Adrenal gland (tissue), 12 donors: ENCODE data around the gene MOCS3. TPM values are rescaled to one million over a fixed set of nuclear protein-coding genes. Genes with fewer than 3 reads are reported as not detected.

Experiments used
- DNase-seq, 7 donors: peaks; one replicate each; pipeline ENCODE4 v3.0.0-alpha.2; 2019 to 2020
- H3K27ac ChIP-seq, 5 donors: fragments of 200-600 bp; sonication (generic) in 4 of 5; 1 replicate in 3 of 5; 2 replicates in 2 of 5; pipeline versions ENCODE4 v1.5.1 to v1.8.0; 2016 to 2020; ENCODE audit warnings: mild to moderate bottlenecking in 1 of 5
- H3K27me3 ChIP-seq: fragments of 200-600 bp; 2 replicates; pipeline ENCODE4 v1.8.0; 2021
- H3K36me3 ChIP-seq, 2 donors: fragments of 200-600 bp; replicated peaks in 1 of 2; 1 replicate in 1 of 2; 2 replicates in 1 of 2; pipeline versions ENCODE4 v1.5.1 to v1.8.0; 2018 to 2022
- H3K4me1 ChIP-seq, 2 donors: fragments of 200-600 bp; replicated peaks in 1 of 2; 1 replicate in 1 of 2; 2 replicates in 1 of 2; pipeline versions ENCODE4 v1.5.1 to v1.8.0; 2018 to 2021
- H3K4me3 ChIP-seq, 4 donors: fragments of 200-600 bp; sonication (generic) in 3 of 4; one replicate each; pipeline ENCODE4 v1.5.1; 2016 to 2018
- H3K9me3 ChIP-seq, 3 donors: fragments of 200-600 bp; sonication (generic) in 1 of 3; replicated peaks in 1 of 3; 1 replicate in 2 of 3; 2 replicates in 1 of 3; pipeline versions ENCODE4 v1.5.1 to v1.8.0; 2016 to 2021
- CTCF ChIP-seq, 6 experiments: fragments of 450-650 bp in 4 of 6; fragments of 200-600 bp in 2 of 6; sonication (generic) in 1 of 6; IDR thresholded peaks; 1 replicate in 5 of 6; 2 replicates in 1 of 6; pipeline versions ENCODE4 v1.5.1 to v1.8.0; 2016 to 2021; ENCODE audit warnings: antibody characterized with exemption in 6 of 6, mild to moderate bottlenecking in 2 of 6, moderate library complexity in 1 of 6
- POLR2A ChIP-seq, 2 donors: fragments of 450-650 bp; IDR thresholded peaks; one replicate each; pipeline ENCODE4 v1.6.1; 2017; ENCODE audit warnings: antibody characterized with exemption in 2 of 2, mild to moderate bottlenecking in 2 of 2, moderate library complexity in 1 of 2
- WGBS, 4 donors: extraction: QIAGEN DNeasy Blood & Tissue Kit in 2 of 4; methylation state at CpG; one replicate each; pipeline versions ENCODE4 v1.1.5 to v1.1.7; 2013 to 2017; 5-methylcytosine and 5-hydroxymethylcytosine counted together
- intact Hi-C, 2 donors: fragments of 100-400 bp; cut with DNase I; formaldehyde crosslinking; loops; one replicate each; pipeline versions ENCODE4 v1.14.1 to v1.15.0; 2022 to 2023
- polyA plus RNA-seq, 3 donors: library from polyadenylated mRNA; stranded (reverse); fragments of 200-250 nt in 2 of 3; fragments of 350-450 nt in 1 of 3; fragmentation: Illumina TruSeq in 1 of 3; extraction: RNeasy Lipid Tissue Mini Kit (QIAGEN cat#74804) in 1 of 3; gene quantifications; one replicate each; pipeline ENCODE4 v1.2.3, GENCODE V29; 2013 to 2014
- total RNA-seq, 9 donors: library from RNA; depleted of rRNA in 4 of 9; stranded (reverse); fragments of >200 nt in 4 of 9; fragments of 120-200 nt in 1 of 9; fragmentation: NEBNext Ultra II Directional in 1 of 9; extraction: Animal tissue kit (Norgen Biotek cat#: 25700) in 1 of 9; gene quantifications; one replicate each; pipeline versions ENCODE4 v1.1.0 to v1.2.4, GENCODE V29; 2013 to 2023
- donor health status: healthy with polysubstance abuse.
- donor health status: Bipolar disorder and iron deficiency.
- donor health status: DM: yes; HTN: yes; CAD: no.
- donor health status: DM: no; HTN: no; CAD: no.
- donor health status: DM: no; HTN: no; CAD: no.
- donor health status: DM: yes; HTN: yes; CAD: no.

MOCS3 gene
- total and polyA plus RNA-seq, 12 donors: 1.0 to 7.5 (median 5.7) TPM

GRCh38 chr20:51002633-51003032, 44.0 kb downstream of the MOCS3 start:
- no peak overlapping the region for H3K27ac ChIP-seq
- H3K36me3 ChIP-seq: no peaks in the 10 kb centered on the region
- intact Hi-C loops: no loop called here
- H3K9me3 ChIP-seq: no peaks in the 10 kb centered on the region
- no peak for DNase-seq
- TF ChIP-seq POLR2A (IDR thresholded peaks at IDR 0.05) (no peak), CTCF (IDR thresholded peaks at IDR 0.05) (no peak)
- no peaks in the 10 kb centered on the region for H3K4me1 ChIP-seq
- WGBS, 4 donors: 37 to 74% (median 66%) methylated on average over 2 to 7 of the region's 7 CpGs
- peaks cover 4% of the 10 kb centered on the region for H3K27me3 ChIP-seq
- no peak overlapping the region for H3K4me3 ChIP-seq

GRCh38 chr20:51003753-51004152, 45.1 kb downstream of the MOCS3 start:
- Histone ChIP-seq H3K27me3 (peaks cover 4% of the 10 kb centered on the region), H3K4me3 (no peak overlapping the region), H3K9me3 (no peaks in the 10 kb centered on the region), H3K36me3 (no peaks in the 10 kb centered on the region), H3K4me1 (no peaks in the 10 kb centered on the region), H3K27ac (no peak overlapping the region)
- intact Hi-C loops: no loop called here
- no peak for DNase-seq
- 63 to 77% (median 71%) methylated on average over 13 to 21 of the region's 21 CpGs for WGBS, 4 donors
- no peak for TF ChIP-seq POLR2A (IDR thresholded peaks at IDR 0.05)
- TF ChIP-seq CTCF (IDR thresholded peaks at IDR 0.05): no peak

GRCh38 chr20:51004305-51004727, 45.7 kb downstream of the MOCS3 start:
- Histone ChIP-seq H3K4me1 (no peaks in the 10 kb centered on the region), H3K27me3 (peaks cover 4% of the 10 kb centered on the region), H3K27ac (no peak overlapping the region), H3K36me3 (no peaks in the 10 kb centered on the region), H3K9me3 (no peaks in the 10 kb centered on the region), H3K4me3 (no peak overlapping the region)
- 88 to 98% (median 91%) methylated on average over 9 to 44 of the region's 44 CpGs for WGBS, 4 donors
- intact Hi-C loops: no loop called here
- TF ChIP-seq CTCF (IDR thresholded peaks at IDR 0.05): no peak
- no peak for DNase-seq

GRCh38 chr20:51004781-51005180, 46.2 kb downstream of the MOCS3 start:
- TF ChIP-seq CTCF (IDR thresholded peaks at IDR 0.05) (no peak), POLR2A (IDR thresholded peaks at IDR 0.05) (no peak)
- intact Hi-C loops: no loop called here
- Histone ChIP-seq H3K4me1 (no peaks in the 10 kb centered on the region), H3K36me3 (no peaks in the 10 kb centered on the region), H3K27me3 (peaks cover 4% of the 10 kb centered on the region), H3K4me3 (no peak overlapping the region), H3K27ac (no peak overlapping the region), H3K9me3 (no peaks in the 10 kb centered on the region)
- DNase-seq: no peak
- 79 to 85% (median 83%) methylated on average over 7 to 9 of the region's 9 CpGs for WGBS, 4 donors
